Heart right ventricle (tissue), 16 donors: ENCODE measurements around the gene ENSA. TPM values are rescaled to one million over a fixed set of nuclear protein-coding genes. Genes with fewer than 3 reads are reported as not detected.
A peak's percentile ranks its signal among the peaks of the same experiment; 100 is the strongest.

Experiments used
- ATAC-seq, 8 donors: fragments of 200-7000 bp; cut with Tn5 transposase; one replicate each; pipeline ENCODE4 v1.9.1; 2020; ENCODE audit warnings: mild to moderate bottlenecking in 8 of 8, moderate library complexity in 8 of 8, moderate number of reproducible peaks in 1 of 8
- DNase-seq, 2 donors: peaks; one replicate each; pipeline ENCODE4 v3.0.0-alpha.2; 2020
- H3K27ac ChIP-seq, 10 donors: fragments of 200-600 bp; sonication (generic) in 2 of 10; one replicate each; pipeline versions ENCODE4 v1.5.0 to v1.8.0; 2020 to 2022; ENCODE audit warnings: mild to moderate bottlenecking in 3 of 10
- H3K27me3 ChIP-seq, 7 donors: fragments of 200-600 bp; one replicate each; pipeline ENCODE4 v1.8.0; 2021 to 2022; ENCODE audit warnings: mild to moderate bottlenecking in 2 of 7
- H3K36me3 ChIP-seq, 9 donors: fragments of 200-600 bp; sonication (generic) in 1 of 9; one replicate each; pipeline versions ENCODE4 v1.5.0 to v1.8.0; 2020 to 2022; ENCODE audit warnings: mild to moderate bottlenecking in 2 of 9
- H3K4me1 ChIP-seq, 9 donors: fragments of 200-600 bp; sonication (generic) in 1 of 9; one replicate each; pipeline versions ENCODE4 v1.5.0 to v1.8.0; 2020 to 2022; ENCODE audit warnings: mild to moderate bottlenecking in 4 of 9
- H3K4me3 ChIP-seq, 10 donors: fragments of 200-600 bp; sonication (generic) in 2 of 10; one replicate each; pipeline versions ENCODE4 v1.5.0 to v1.8.0; 2020 to 2022; ENCODE audit warnings: mild to moderate bottlenecking in 7 of 10, moderate library complexity in 2 of 10
- H3K9me3 ChIP-seq, 11 donors: fragments of 200-600 bp in 10 of 11; sonication (generic) in 2 of 11; one replicate each; pipeline versions ENCODE4 v1.5.0 to v1.8.0; 2013 to 2022; ENCODE audit warnings: mild to moderate bottlenecking in 2 of 11, control low read depth in 1 of 11, moderate library complexity in 1 of 11
- WGBS, 2 donors: extraction: QIAGEN DNeasy Blood & Tissue Kit; methylation state at CpG; one replicate each; pipeline ENCODE4 v1.1.7; 2013; ENCODE audit warnings: inconsistent platforms in 1 of 2; 5-methylcytosine and 5-hydroxymethylcytosine counted together
- intact Hi-C, 10 donors: fragments of 100-400 bp; cut with DNase I; formaldehyde crosslinking; loops; one replicate each; pipeline versions ENCODE4 v1.11.1 to v1.14.2; 2022
- long read RNA-seq, 3 donors: library from polyadenylated mRNA; unstranded; transcript quantifications; one replicate each; pipeline ENCODE4 v2.0.0, GENCODE V29; 2020 to 2021
- polyA plus RNA-seq, 2 donors: library from polyadenylated mRNA; stranded (reverse); fragments of 200-250 nt; gene quantifications; one replicate each; pipeline ENCODE4 v1.2.3, GENCODE V29; 2013
- total RNA-seq, 10 donors: library from RNA; stranded (reverse); fragmentation: NEBNext Ultra II Directional in 3 of 10; extraction: Animal tissue kit (Norgen Biotek cat#: 25700) in 3 of 10; gene quantifications; one replicate each; pipeline versions ENCODE4 v1.2.1 to v1.2.4, GENCODE V29; 2021 to 2023
- TF ChIP-seq, protein P1 (sequence below), 9 donors: fragments of 200-600 bp; sonication (generic) in 2 of 9; IDR thresholded peaks; one replicate each; pipeline versions ENCODE4 v1.5.0 to v1.8.0; 2021 to 2022; ENCODE audit warnings: antibody characterized with exemption in 9 of 9, mild to moderate bottlenecking in 5 of 9, moderate library complexity in 1 of 9
- donor health status: Arrhythmogenic right ventricular cardiomyopathy.
- donor health status: ischemic (EF 13 %, LVEDD 7.1; RV severe dilation, severe dysfunction).
- donor health status: healthy with polysubstance abuse.
- donor health status: DM: no; HTN: yes; CAD: no.
- donor health status: DM: no; HTN: no; CAD: no.
- donor health status: ischemic (EF 25% LVEDD 6.9; RV normal size, moderate dysfunction).
- donor health status: ischemic (EF 25% LVEDD 5.7; RV mildly dilated, moderate dysfunction).
- donor health status: healthy.
- donor health status: DM: yes; HTN: yes; CAD: no.
- donor health status: Ischemic cardiomyopathy.
- donor health status: ischemic (EF 35%, LVEDD 5.7; RV mildly dilated, moderate dysfunction).
- donor health status: nonischemic (EF 11% LVEDD 7.7; RV severe dilation, severe dysfunction).
- donor health status: DM: yes; HTN: yes; CAD: no.
- donor health status: PGD.
- donor health status: ischemic (EF 29% LVEDD 5.4; RV normal size, mild dysfunction).
- donor health status: nonischemic (EF 23%, LVEDD 6.1; RV moderate dilation, normal function).

ENSA gene
- total RNA-seq (100 to 1,000 TPM; 115 to 148 (median 132) TPM), polyA plus RNA-seq (10 to 100 TPM; 66.7 to 92.6 TPM)
- long read RNA-seq, donor 1, transcript ENSA-208 (4 exons, 2,085 nt): minor isoform, 5 of 127 reads
- long read RNA-seq, donor 1, transcript ENSA-201 (3 exons, 2,818 nt): major isoform, 103 of 127 reads
- long read RNA-seq, donor 1, partial matches to known transcripts: 0 of 127 reads
- long read RNA-seq, donor 1, other reads (novel, unspliced or antisense): 15 of 127 reads
- long read RNA-seq, donor 2, transcript ENSA-201 (3 exons, 2,818 nt): major isoform, 114 of 133 reads
- long read RNA-seq, donor 2, partial matches to known transcripts: 5 of 133 reads
- long read RNA-seq, donor 2, other reads (novel, unspliced or antisense): 11 of 133 reads
- long read RNA-seq, donor 3, transcript ENSA-201 (3 exons, 2,818 nt): major isoform, 152 of 193 reads
- long read RNA-seq, donor 3, transcript ENSA-208 (4 exons, 2,085 nt): minor isoform, 5 of 193 reads
- long read RNA-seq, donor 3, partial matches to known transcripts: 2 of 193 reads
- long read RNA-seq, donor 3, other reads (novel, unspliced or antisense): 23 of 193 reads

- H3K36me3 ChIP-seq: peaks cover 0 to 37% (median 31%) of the 10 kb centered on the region in 9 donors
- peak within 1 kb of the TSS; percentile 48 to 81 (median 66) for H3K4me3 ChIP-seq
- no peaks in the 10 kb centered on the region for H3K27me3 ChIP-seq
- ATAC-seq (peak; percentile 96 to 98 (median 97)), DNase-seq (peak; percentile 95 to 99)
- intact Hi-C loops: loop anchor here in 6 of 10 donors (1.0 to 10.0 kb wide), 5 partner anchors 51 to 345 kb away; partner anchors contain the start of genes CERS2 (in 1 of the 6), GOLPH3L (in 1 of the 6) and MCL1 (in 1 of the 6)
- peaks cover 3 to 54% (median 24%) of the 10 kb centered on the region in 9 donors for H3K4me1 ChIP-seq
- peak within 1 kb of the TSS; percentile 83 to 100 (median 96) for H3K27ac ChIP-seq
- 0 to 1% methylated on average over 49 of the region's 49 CpGs for WGBS, 2 donors
- TF ChIP-seq, protein P1, sequence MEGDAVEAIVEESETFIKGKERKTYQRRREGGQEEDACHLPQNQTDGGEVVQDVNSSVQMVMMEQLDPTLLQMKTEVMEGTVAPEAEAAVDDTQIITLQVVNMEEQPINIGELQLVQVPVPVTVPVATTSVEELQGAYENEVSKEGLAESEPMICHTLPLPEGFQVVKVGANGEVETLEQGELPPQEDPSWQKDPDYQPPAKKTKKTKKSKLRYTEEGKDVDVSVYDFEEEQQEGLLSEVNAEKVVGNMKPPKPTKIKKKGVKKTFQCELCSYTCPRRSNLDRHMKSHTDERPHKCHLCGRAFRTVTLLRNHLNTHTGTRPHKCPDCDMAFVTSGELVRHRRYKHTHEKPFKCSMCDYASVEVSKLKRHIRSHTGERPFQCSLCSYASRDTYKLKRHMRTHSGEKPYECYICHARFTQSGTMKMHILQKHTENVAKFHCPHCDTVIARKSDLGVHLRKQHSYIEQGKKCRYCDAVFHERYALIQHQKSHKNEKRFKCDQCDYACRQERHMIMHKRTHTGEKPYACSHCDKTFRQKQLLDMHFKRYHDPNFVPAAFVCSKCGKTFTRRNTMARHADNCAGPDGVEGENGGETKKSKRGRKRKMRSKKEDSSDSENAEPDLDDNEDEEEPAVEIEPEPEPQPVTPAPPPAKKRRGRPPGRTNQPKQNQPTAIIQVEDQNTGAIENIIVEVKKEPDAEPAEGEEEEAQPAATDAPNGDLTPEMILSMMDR (IDR thresholded peaks at IDR 0.05): no peak
- H3K9me3 ChIP-seq: no peaks in the 10 kb centered on the region
These were observed at the start of gene ENSA for GRCh38 chr1:150629115-150629928. TSS of gene ENSA (minus strand) at chr1:150629612. CDS start at chr1:150629470, 142 bp downstream.

DNA sequence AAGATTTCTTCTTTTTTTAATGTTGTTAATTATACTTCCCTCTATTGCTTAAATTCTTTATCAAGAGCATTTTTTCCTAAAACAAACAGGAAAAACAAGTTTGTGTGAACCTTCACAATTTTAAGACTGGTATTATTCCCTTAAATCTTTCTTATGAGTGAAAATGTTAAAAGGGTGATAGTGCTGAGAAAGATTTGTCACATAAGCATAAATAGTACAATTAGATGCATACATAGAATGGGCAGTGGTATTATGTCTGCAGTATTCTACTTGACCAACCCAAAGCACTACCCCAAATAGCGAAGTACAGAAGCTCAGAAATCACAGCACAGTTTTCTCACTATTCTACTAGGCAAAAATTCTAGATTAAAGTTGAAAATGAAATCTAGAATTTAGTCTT, 49.6 kb upstream of the ENSA start:
- 95 to 100% methylated on average over 1 of the region's 1 CpG for WGBS, 2 donors
- Histone ChIP-seq H3K4me3 (no peak overlapping the region), H3K36me3 (peaks cover 0 to 51% (median 0%) of the 10 kb centered on the region in 9 donors), H3K4me1 (no peaks in the 10 kb centered on the region), H3K9me3 (no peaks in the 10 kb centered on the region), H3K27ac (no peak overlapping the region), H3K27me3 (no peaks in the 10 kb centered on the region)
- ATAC-seq (no peak), DNase-seq (no peak)
- intact Hi-C loops: no loop called here
- TF ChIP-seq, protein P1 (IDR thresholded peaks at IDR 0.05): no peak

DNA sequence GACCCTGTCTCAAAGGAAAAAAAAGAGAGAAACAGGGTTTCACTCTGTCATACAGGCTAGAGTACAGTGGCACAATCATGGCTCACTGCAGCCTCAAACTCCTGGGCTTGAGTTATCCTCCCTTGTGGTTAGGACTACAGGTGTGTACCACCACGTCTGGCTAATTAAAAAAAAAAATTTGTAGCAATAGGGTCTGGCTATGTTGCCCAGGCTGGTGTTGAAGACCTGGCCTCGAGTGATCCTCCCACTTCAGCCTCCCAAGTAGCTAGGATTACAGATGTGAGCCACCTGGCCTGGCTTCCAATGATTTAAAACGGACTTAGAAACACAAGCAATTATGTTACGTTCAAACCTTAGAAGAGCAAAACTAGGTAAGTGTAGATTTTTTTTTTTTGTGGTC, 45.5 kb upstream of the ENSA start:
- intact Hi-C loops: no loop called here
- H3K9me3 ChIP-seq: no peaks in the 10 kb centered on the region
- DNase-seq: no peak
- no peaks in the 10 kb centered on the region for H3K4me1 ChIP-seq
- H3K27me3 ChIP-seq: no peaks in the 10 kb centered on the region
- ATAC-seq: no peak
- H3K36me3 ChIP-seq: peaks cover 0 to 43% (median 0%) of the 10 kb centered on the region in 9 donors
- TF ChIP-seq, protein P1 (IDR thresholded peaks at IDR 0.05): no peak
- H3K27ac ChIP-seq: no peak overlapping the region
- no peak overlapping the region for H3K4me3 ChIP-seq
- WGBS, 2 donors: 96 to 97% methylated on average over 4 of the region's 4 CpGs

GRCh38 chr1:150663321-150663720, 33.9 kb upstream of the ENSA start:
- Histone ChIP-seq H3K9me3 (no peaks in the 10 kb centered on the region), H3K27me3 (no peaks in the 10 kb centered on the region), H3K36me3 (peaks cover 0 to 59% (median 18%) of the 10 kb centered on the region in 9 donors), H3K4me1 (no peaks in the 10 kb centered on the region), H3K27ac (no peak overlapping the region), H3K4me3 (no peak overlapping the region)
- DNase-seq (no peak), ATAC-seq (no peak)
- intact Hi-C loops: no loop called here
- WGBS, 2 donors: 89 to 93% methylated on average over 7 of the region's 7 CpGs
- TF ChIP-seq, protein P1 (IDR thresholded peaks at IDR 0.05): no peak
